H9 (cell line): Measurements from ENCODE around the gene ERFE. TPM values are rescaled to one million over a fixed set of nuclear protein-coding genes. Genes with fewer than 3 reads are reported as not detected.

Experiments used
- DNase-seq: peaks from one replicate; pipeline ENCODE4 v3.0.0-alpha.2; 2017
- H2AFZ ChIP-seq: one replicate; pipeline ENCODE4 v1.6.1; 2013; ENCODE audit warnings: mild to moderate bottlenecking, low read length, control low read depth, moderate library complexity
- H2AK5ac ChIP-seq: 2 replicates; pipeline ENCODE4 v1.6.1; 2013; ENCODE audit warnings: low read length, control low read depth, mixed read lengths; ENCODE audit not compliant: insufficient read length
- H2BK120ac ChIP-seq: one replicate; pipeline ENCODE4 v1.6.1; 2013; ENCODE audit warnings: low read depth, mild to moderate bottlenecking, low read length, control low read depth, inconsistent platforms; ENCODE audit not compliant: poor library complexity, severe bottlenecking
- H2BK12ac ChIP-seq: 2 replicates; pipeline ENCODE4 v1.6.1; 2013; ENCODE audit warnings: low read length, control low read depth, mixed read lengths, low read depth; ENCODE audit not compliant: insufficient read length
- H2BK15ac ChIP-seq: 2 replicates; pipeline ENCODE4 v1.6.1; 2013; ENCODE audit warnings: low read depth, low read length, control low read depth
- H2BK20ac ChIP-seq: one replicate; pipeline ENCODE4 v1.6.1; 2013; ENCODE audit warnings: low read depth, mild to moderate bottlenecking, low read length, control low read depth, inconsistent platforms; ENCODE audit not compliant: poor library complexity, severe bottlenecking
- H2BK5ac ChIP-seq: 2 replicates; pipeline ENCODE4 v1.6.1; 2013; ENCODE audit warnings: low read length, control low read depth, mixed read lengths; ENCODE audit not compliant: insufficient read length
- H3K14ac ChIP-seq: 2 replicates; pipeline ENCODE4 v1.6.1; 2013; ENCODE audit warnings: low read length, control low read depth; ENCODE audit not compliant: insufficient read depth
- H3K18ac ChIP-seq: 2 replicates; pipeline ENCODE4 v1.6.1; 2013; ENCODE audit warnings: low read depth, mild to moderate bottlenecking, mixed read lengths, low read length, control low read depth; ENCODE audit not compliant: insufficient read length
- H3K23ac ChIP-seq: 2 replicates; pipeline ENCODE4 v1.6.1; 2013; ENCODE audit warnings: low read length, control low read depth, mixed read lengths, low read depth; ENCODE audit not compliant: insufficient read length
- H3K23me2 ChIP-seq: 2 replicates; pipeline ENCODE4 v1.6.1; 2013; ENCODE audit warnings: low read depth, mild to moderate bottlenecking, mixed read lengths, low read length, control low read depth; ENCODE audit not compliant: insufficient read length, poor library complexity, severe bottlenecking
- H3K27ac ChIP-seq: 2 replicates; pipeline ENCODE4 v1.5.1; 2013; ENCODE audit warnings: low read length, control low read depth, mixed read lengths, low read depth; ENCODE audit not compliant: insufficient read length
- H3K27me3 ChIP-seq: 2 replicates; pipeline ENCODE4 v1.6.1; 2013; ENCODE audit warnings: low read length, control low read depth, inconsistent platforms; ENCODE audit not compliant: insufficient read depth
- H3K4ac ChIP-seq: 2 replicates; pipeline ENCODE4 v1.6.1; 2013; ENCODE audit warnings: low read depth, mild to moderate bottlenecking, control low read depth, inconsistent platforms, low read length, moderate library complexity
- H3K4me1 ChIP-seq: 2 replicates; pipeline ENCODE4 v1.6.1; 2013; ENCODE audit warnings: low read length, control low read depth, inconsistent platforms; ENCODE audit not compliant: insufficient read depth
- H3K4me2 ChIP-seq: 2 replicates; pipeline ENCODE4 v1.6.1; 2013; ENCODE audit warnings: low read length, control low read depth, mixed read lengths; ENCODE audit not compliant: insufficient read length, insufficient read depth
- H3K56ac ChIP-seq: 2 replicates; pipeline ENCODE4 v1.6.1; 2013; ENCODE audit warnings: low read depth, mild to moderate bottlenecking, mixed read lengths, low read length, control low read depth; ENCODE audit not compliant: insufficient read length
- H3K79me1 ChIP-seq: 2 replicates; pipeline ENCODE4 v1.6.1; 2013; ENCODE audit warnings: low read depth, mild to moderate bottlenecking, moderate library complexity, low read length, control low read depth, inconsistent platforms; ENCODE audit not compliant: insufficient read depth, poor library complexity, severe bottlenecking
- H3K79me2 ChIP-seq: 2 replicates; pipeline ENCODE4 v1.6.1; 2013; ENCODE audit warnings: low read length, control low read depth, inconsistent platforms; ENCODE audit not compliant: insufficient read depth
- H3K9ac ChIP-seq: 2 replicates; pipeline ENCODE4 v1.6.1; 2013; ENCODE audit warnings: low read length, control low read depth, mixed read lengths; ENCODE audit not compliant: insufficient read length; ENCODE audit errors: extremely low read depth
- H3K9me3 ChIP-seq: one replicate; pipeline ENCODE4 v1.6.1; 2013; ENCODE audit warnings: low read depth, low read length, inconsistent platforms; ENCODE audit not compliant: control insufficient read depth
- H3T11ph ChIP-seq: one replicate; pipeline ENCODE4 v1.6.1; 2013; ENCODE audit warnings: mild to moderate bottlenecking, low read length, control low read depth, inconsistent platforms
- H4K20me1 ChIP-seq: one replicate; pipeline ENCODE4 v1.6.1; 2013; ENCODE audit not compliant: control insufficient read depth, insufficient read length, insufficient read depth
- H4K5ac ChIP-seq: 2 replicates; pipeline ENCODE4 v1.6.1; 2013; ENCODE audit warnings: low read depth, mild to moderate bottlenecking, mixed read lengths, low read length, control low read depth; ENCODE audit not compliant: insufficient read length
- H4K8ac ChIP-seq: replicated peaks from 2 replicates; pipeline ENCODE4 v1.6.1; 2013; ENCODE audit warnings: low read length, control low read depth, mixed read lengths, low read depth; ENCODE audit not compliant: insufficient read length
- H4K91ac ChIP-seq: 2 replicates; pipeline ENCODE4 v1.6.1; 2013; ENCODE audit warnings: low read depth, mild to moderate bottlenecking, moderate library complexity, mixed read lengths, low read length, control low read depth; ENCODE audit not compliant: insufficient read length
- H3K27ac Mint-ChIP-seq, 3 experiments: 2 replicates in 2 of 3; 3 replicates in 1 of 3; pipeline ENCODE4 v1.8.0; 2020 to 2021; ENCODE audit warnings: mixed read lengths in 3 of 3, mild to moderate bottlenecking in 1 of 3, moderate library complexity in 1 of 3
- H3K27me3 Mint-ChIP-seq: 2 replicates; pipeline ENCODE4 v1.8.0; 2021; ENCODE audit warnings: low read depth, mild to moderate bottlenecking, moderate library complexity, mixed read lengths
- H3K36me3 Mint-ChIP-seq, 3 experiments: 2 replicates in 2 of 3; 3 replicates in 1 of 3; pipeline ENCODE4 v1.8.0; 2020 to 2021; ENCODE audit warnings: low read depth in 3 of 3, mixed read lengths in 3 of 3; ENCODE audit not compliant: insufficient read depth in 1 of 3
- H3K4me1 Mint-ChIP-seq, 2 experiments: 2 replicates each; pipeline ENCODE4 v1.8.0; 2020; ENCODE audit warnings: mixed read lengths in 2 of 2
- H3K4me3 Mint-ChIP-seq, 2 experiments: 2 replicates in 1 of 2; 3 replicates in 1 of 2; pipeline ENCODE4 v1.8.0; 2020 to 2021; ENCODE audit warnings: mild to moderate bottlenecking in 2 of 2, mixed read lengths in 2 of 2, moderate library complexity in 1 of 2
- H3K9me3 Mint-ChIP-seq, 2 experiments: 2 replicates in 1 of 2; 3 replicates in 1 of 2; pipeline ENCODE4 v1.8.0; 2020; ENCODE audit warnings: mild to moderate bottlenecking in 2 of 2, mixed read lengths in 2 of 2, moderate library complexity in 1 of 2
- WGBS: extraction: QIAGEN DNeasy Blood & Tissue Kit; methylation state at CpG from one replicate; pipeline ENCODE4 v1.1.7; 2013; ENCODE audit warnings: missing lambda C conversion rate, low lambda C conversion rate, mixed read lengths; ENCODE audit not compliant: insufficient read length; ENCODE audit errors: extremely low coverage; 5-methylcytosine and 5-hydroxymethylcytosine counted together
- total RNA-seq: library from RNA; stranded (reverse); gene quantifications from 2 replicates; pipeline ENCODE4 v1.2.1, GENCODE V29; 2021
- TF ChIP-seq, protein P1 (sequence below): fragments of 200-600 bp; sonication (generic); conservative IDR thresholded peaks from 3 replicates; pipeline ENCODE4 v1.8.0; 2021; ENCODE audit warnings: antibody characterized with exemption, mild to moderate bottlenecking

ERFE gene
- total RNA-seq, 1 experiment from 2014 or later: 2.1 TPM

DNA sequence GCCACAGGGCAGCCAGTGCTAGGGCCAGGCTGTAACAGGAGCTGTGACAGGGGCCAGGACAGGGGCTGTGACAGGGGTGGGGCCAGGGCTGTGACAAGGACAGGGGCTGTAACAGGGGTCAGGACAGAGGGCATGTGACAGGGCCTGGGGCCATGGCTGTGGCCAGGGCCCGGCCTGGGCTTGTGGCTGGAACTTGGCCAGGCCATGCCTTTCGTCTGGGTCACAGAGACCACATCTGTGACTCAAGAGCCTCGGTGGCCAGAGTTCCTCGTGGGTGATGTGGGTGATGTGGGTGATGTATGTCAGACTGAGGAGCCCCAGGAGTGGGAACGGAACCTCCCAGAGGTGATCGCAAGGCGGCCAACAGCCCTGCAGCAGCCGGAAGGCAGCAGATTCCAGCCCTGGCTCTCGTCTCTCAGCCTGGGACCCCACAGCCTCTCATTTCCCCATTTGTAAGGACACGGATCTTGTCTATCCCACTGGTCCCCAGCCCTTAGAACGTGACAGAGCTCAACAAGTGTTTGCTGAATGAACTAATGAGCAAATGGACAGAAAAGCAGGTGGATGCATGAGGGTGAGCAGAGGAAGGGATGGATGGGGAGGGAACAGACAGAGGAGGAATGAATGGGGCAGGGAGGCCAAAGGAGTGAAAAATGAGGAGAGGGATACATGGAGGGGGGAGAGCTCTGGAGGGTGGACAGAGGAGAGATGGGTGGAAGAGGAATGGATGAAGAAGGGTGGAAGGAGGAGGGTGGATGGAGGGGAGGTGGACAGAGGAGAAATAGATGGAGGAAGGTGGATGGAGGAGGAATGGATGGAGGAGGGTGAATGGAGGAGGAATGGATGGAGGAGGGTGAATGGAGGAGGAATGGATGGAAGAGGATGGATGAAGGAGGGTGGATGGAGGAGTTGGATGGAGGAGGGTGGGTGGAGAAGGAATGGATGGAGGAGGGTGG lies 41.3 kb upstream of the ERFE start:
- Mint-ChIP-seq H3K9me3 (peaks cover 12 to 21% of the 10 kb centered on the region in 2 experiments), H3K4me3 (no peak overlapping the region), H3K27ac (no peak overlapping the region), H3K4me1 (no peaks in the 10 kb centered on the region; a peak in 1 of 4 replicates), H3K36me3 (peaks cover 0 to 9% (median 0%) of the 10 kb centered on the region in 3 experiments; a peak in 3 of 7 replicates), H3K27me3 (peaks cover 12% of the 10 kb centered on the region)
- Histone ChIP-seq H3K9ac (no peak overlapping the region), H2BK5ac (no peak overlapping the region), H3K14ac (no peak overlapping the region; the same call in 1 of the 2 replicates), H4K91ac (no peak overlapping the region), H3K18ac (no peak overlapping the region), H4K20me1 (no peaks in the 10 kb centered on the region), H4K5ac (no peak overlapping the region), H3K23me2 (peaks cover 5% of the 10 kb centered on the region), H3K79me1 (no peaks in the 10 kb centered on the region), H3K56ac (no peak overlapping the region), H3K27ac (no peak overlapping the region), H2BK20ac (no peak overlapping the region), H3T11ph (no peak overlapping the region), H2BK15ac (no peak overlapping the region), H2BK120ac (no peak overlapping the region), H3K79me2 (no peaks in the 10 kb centered on the region), H3K23ac (no peak overlapping the region), H3K9me3 (no peaks in the 10 kb centered on the region), H4K8ac (no peak overlapping the region), H2AK5ac (no peak overlapping the region), H3K27me3 (no peaks in the 10 kb centered on the region), H3K4me2 (no peak overlapping the region), H2AFZ (no peak overlapping the region), H3K4me1 (no peaks in the 10 kb centered on the region), H3K4ac (no peak overlapping the region), H2BK12ac (no peak overlapping the region)
- TF ChIP-seq, protein P1, sequence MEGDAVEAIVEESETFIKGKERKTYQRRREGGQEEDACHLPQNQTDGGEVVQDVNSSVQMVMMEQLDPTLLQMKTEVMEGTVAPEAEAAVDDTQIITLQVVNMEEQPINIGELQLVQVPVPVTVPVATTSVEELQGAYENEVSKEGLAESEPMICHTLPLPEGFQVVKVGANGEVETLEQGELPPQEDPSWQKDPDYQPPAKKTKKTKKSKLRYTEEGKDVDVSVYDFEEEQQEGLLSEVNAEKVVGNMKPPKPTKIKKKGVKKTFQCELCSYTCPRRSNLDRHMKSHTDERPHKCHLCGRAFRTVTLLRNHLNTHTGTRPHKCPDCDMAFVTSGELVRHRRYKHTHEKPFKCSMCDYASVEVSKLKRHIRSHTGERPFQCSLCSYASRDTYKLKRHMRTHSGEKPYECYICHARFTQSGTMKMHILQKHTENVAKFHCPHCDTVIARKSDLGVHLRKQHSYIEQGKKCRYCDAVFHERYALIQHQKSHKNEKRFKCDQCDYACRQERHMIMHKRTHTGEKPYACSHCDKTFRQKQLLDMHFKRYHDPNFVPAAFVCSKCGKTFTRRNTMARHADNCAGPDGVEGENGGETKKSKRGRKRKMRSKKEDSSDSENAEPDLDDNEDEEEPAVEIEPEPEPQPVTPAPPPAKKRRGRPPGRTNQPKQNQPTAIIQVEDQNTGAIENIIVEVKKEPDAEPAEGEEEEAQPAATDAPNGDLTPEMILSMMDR: no peak
- DNase-seq: no peak
- no CpG with 5 or more reads among the region's 11 CpGs for WGBS
